H9 (cell line): ENCODE results near the gene LEO1. TPM values are rescaled to one million over a fixed set of nuclear protein-coding genes. Genes with fewer than 3 reads are reported as not detected.

Experiments used
- DNase-seq: peaks from one replicate; pipeline ENCODE4 v3.0.0-alpha.2; 2017
- H2AFZ ChIP-seq: one replicate; pipeline ENCODE4 v1.6.1; 2013; ENCODE audit warnings: mild to moderate bottlenecking, low read length, control low read depth, moderate library complexity
- H2AK5ac ChIP-seq: 2 replicates; pipeline ENCODE4 v1.6.1; 2013; ENCODE audit warnings: low read length, control low read depth, mixed read lengths; ENCODE audit not compliant: insufficient read length
- H2BK120ac ChIP-seq: one replicate; pipeline ENCODE4 v1.6.1; 2013; ENCODE audit warnings: low read depth, mild to moderate bottlenecking, low read length, control low read depth, inconsistent platforms; ENCODE audit not compliant: poor library complexity, severe bottlenecking
- H2BK12ac ChIP-seq: 2 replicates; pipeline ENCODE4 v1.6.1; 2013; ENCODE audit warnings: low read length, control low read depth, mixed read lengths, low read depth; ENCODE audit not compliant: insufficient read length
- H2BK15ac ChIP-seq: 2 replicates; pipeline ENCODE4 v1.6.1; 2013; ENCODE audit warnings: low read depth, low read length, control low read depth
- H2BK20ac ChIP-seq: one replicate; pipeline ENCODE4 v1.6.1; 2013; ENCODE audit warnings: low read depth, mild to moderate bottlenecking, low read length, control low read depth, inconsistent platforms; ENCODE audit not compliant: poor library complexity, severe bottlenecking
- H2BK5ac ChIP-seq: 2 replicates; pipeline ENCODE4 v1.6.1; 2013; ENCODE audit warnings: low read length, control low read depth, mixed read lengths; ENCODE audit not compliant: insufficient read length
- H3K14ac ChIP-seq: 2 replicates; pipeline ENCODE4 v1.6.1; 2013; ENCODE audit warnings: low read length, control low read depth; ENCODE audit not compliant: insufficient read depth
- H3K18ac ChIP-seq: 2 replicates; pipeline ENCODE4 v1.6.1; 2013; ENCODE audit warnings: low read depth, mild to moderate bottlenecking, mixed read lengths, low read length, control low read depth; ENCODE audit not compliant: insufficient read length
- H3K23ac ChIP-seq: 2 replicates; pipeline ENCODE4 v1.6.1; 2013; ENCODE audit warnings: low read length, control low read depth, mixed read lengths, low read depth; ENCODE audit not compliant: insufficient read length
- H3K23me2 ChIP-seq: 2 replicates; pipeline ENCODE4 v1.6.1; 2013; ENCODE audit warnings: low read depth, mild to moderate bottlenecking, mixed read lengths, low read length, control low read depth; ENCODE audit not compliant: insufficient read length, poor library complexity, severe bottlenecking
- H3K27ac ChIP-seq: 2 replicates; pipeline ENCODE4 v1.5.1; 2013; ENCODE audit warnings: low read length, control low read depth, mixed read lengths, low read depth; ENCODE audit not compliant: insufficient read length
- H3K27me3 ChIP-seq: 2 replicates; pipeline ENCODE4 v1.6.1; 2013; ENCODE audit warnings: low read length, control low read depth, inconsistent platforms; ENCODE audit not compliant: insufficient read depth
- H3K4ac ChIP-seq: 2 replicates; pipeline ENCODE4 v1.6.1; 2013; ENCODE audit warnings: low read depth, mild to moderate bottlenecking, control low read depth, inconsistent platforms, low read length, moderate library complexity
- H3K4me1 ChIP-seq: 2 replicates; pipeline ENCODE4 v1.6.1; 2013; ENCODE audit warnings: low read length, control low read depth, inconsistent platforms; ENCODE audit not compliant: insufficient read depth
- H3K4me2 ChIP-seq: 2 replicates; pipeline ENCODE4 v1.6.1; 2013; ENCODE audit warnings: low read length, control low read depth, mixed read lengths; ENCODE audit not compliant: insufficient read length, insufficient read depth
- H3K56ac ChIP-seq: 2 replicates; pipeline ENCODE4 v1.6.1; 2013; ENCODE audit warnings: low read depth, mild to moderate bottlenecking, mixed read lengths, low read length, control low read depth; ENCODE audit not compliant: insufficient read length
- H3K79me1 ChIP-seq: 2 replicates; pipeline ENCODE4 v1.6.1; 2013; ENCODE audit warnings: low read depth, mild to moderate bottlenecking, moderate library complexity, low read length, control low read depth, inconsistent platforms; ENCODE audit not compliant: insufficient read depth, poor library complexity, severe bottlenecking
- H3K79me2 ChIP-seq: 2 replicates; pipeline ENCODE4 v1.6.1; 2013; ENCODE audit warnings: low read length, control low read depth, inconsistent platforms; ENCODE audit not compliant: insufficient read depth
- H3K9ac ChIP-seq: 2 replicates; pipeline ENCODE4 v1.6.1; 2013; ENCODE audit warnings: low read length, control low read depth, mixed read lengths; ENCODE audit not compliant: insufficient read length; ENCODE audit errors: extremely low read depth
- H3K9me3 ChIP-seq: one replicate; pipeline ENCODE4 v1.6.1; 2013; ENCODE audit warnings: low read depth, low read length, inconsistent platforms; ENCODE audit not compliant: control insufficient read depth
- H3T11ph ChIP-seq: one replicate; pipeline ENCODE4 v1.6.1; 2013; ENCODE audit warnings: mild to moderate bottlenecking, low read length, control low read depth, inconsistent platforms
- H4K20me1 ChIP-seq: one replicate; pipeline ENCODE4 v1.6.1; 2013; ENCODE audit not compliant: control insufficient read depth, insufficient read length, insufficient read depth
- H4K5ac ChIP-seq: 2 replicates; pipeline ENCODE4 v1.6.1; 2013; ENCODE audit warnings: low read depth, mild to moderate bottlenecking, mixed read lengths, low read length, control low read depth; ENCODE audit not compliant: insufficient read length
- H4K8ac ChIP-seq: replicated peaks from 2 replicates; pipeline ENCODE4 v1.6.1; 2013; ENCODE audit warnings: low read length, control low read depth, mixed read lengths, low read depth; ENCODE audit not compliant: insufficient read length
- H4K91ac ChIP-seq: 2 replicates; pipeline ENCODE4 v1.6.1; 2013; ENCODE audit warnings: low read depth, mild to moderate bottlenecking, moderate library complexity, mixed read lengths, low read length, control low read depth; ENCODE audit not compliant: insufficient read length
- H3K27ac Mint-ChIP-seq, 3 experiments: 2 replicates in 2 of 3; 3 replicates in 1 of 3; pipeline ENCODE4 v1.8.0; 2020 to 2021; ENCODE audit warnings: mixed read lengths in 3 of 3, mild to moderate bottlenecking in 1 of 3, moderate library complexity in 1 of 3
- H3K27me3 Mint-ChIP-seq: 2 replicates; pipeline ENCODE4 v1.8.0; 2021; ENCODE audit warnings: low read depth, mild to moderate bottlenecking, moderate library complexity, mixed read lengths
- H3K36me3 Mint-ChIP-seq, 3 experiments: 2 replicates in 2 of 3; 3 replicates in 1 of 3; pipeline ENCODE4 v1.8.0; 2020 to 2021; ENCODE audit warnings: low read depth in 3 of 3, mixed read lengths in 3 of 3; ENCODE audit not compliant: insufficient read depth in 1 of 3
- H3K4me1 Mint-ChIP-seq, 2 experiments: 2 replicates each; pipeline ENCODE4 v1.8.0; 2020; ENCODE audit warnings: mixed read lengths in 2 of 2
- H3K4me3 Mint-ChIP-seq, 2 experiments: 2 replicates in 1 of 2; 3 replicates in 1 of 2; pipeline ENCODE4 v1.8.0; 2020 to 2021; ENCODE audit warnings: mild to moderate bottlenecking in 2 of 2, mixed read lengths in 2 of 2, moderate library complexity in 1 of 2
- H3K9me3 Mint-ChIP-seq, 2 experiments: 2 replicates in 1 of 2; 3 replicates in 1 of 2; pipeline ENCODE4 v1.8.0; 2020; ENCODE audit warnings: mild to moderate bottlenecking in 2 of 2, mixed read lengths in 2 of 2, moderate library complexity in 1 of 2
- WGBS: extraction: QIAGEN DNeasy Blood & Tissue Kit; methylation state at CpG from one replicate; pipeline ENCODE4 v1.1.7; 2013; ENCODE audit warnings: missing lambda C conversion rate, low lambda C conversion rate, mixed read lengths; ENCODE audit not compliant: insufficient read length; ENCODE audit errors: extremely low coverage; 5-methylcytosine and 5-hydroxymethylcytosine counted together
- total RNA-seq: library from RNA; stranded (reverse); gene quantifications from 2 replicates; pipeline ENCODE4 v1.2.1, GENCODE V29; 2021
- TF ChIP-seq, protein P1 (sequence below): fragments of 200-600 bp; sonication (generic); conservative IDR thresholded peaks from 3 replicates; pipeline ENCODE4 v1.8.0; 2021; ENCODE audit warnings: antibody characterized with exemption, mild to moderate bottlenecking

Gene LEO1
- total RNA-seq, 1 experiment from 2014 or later, result 30.3 TPM

DNA sequence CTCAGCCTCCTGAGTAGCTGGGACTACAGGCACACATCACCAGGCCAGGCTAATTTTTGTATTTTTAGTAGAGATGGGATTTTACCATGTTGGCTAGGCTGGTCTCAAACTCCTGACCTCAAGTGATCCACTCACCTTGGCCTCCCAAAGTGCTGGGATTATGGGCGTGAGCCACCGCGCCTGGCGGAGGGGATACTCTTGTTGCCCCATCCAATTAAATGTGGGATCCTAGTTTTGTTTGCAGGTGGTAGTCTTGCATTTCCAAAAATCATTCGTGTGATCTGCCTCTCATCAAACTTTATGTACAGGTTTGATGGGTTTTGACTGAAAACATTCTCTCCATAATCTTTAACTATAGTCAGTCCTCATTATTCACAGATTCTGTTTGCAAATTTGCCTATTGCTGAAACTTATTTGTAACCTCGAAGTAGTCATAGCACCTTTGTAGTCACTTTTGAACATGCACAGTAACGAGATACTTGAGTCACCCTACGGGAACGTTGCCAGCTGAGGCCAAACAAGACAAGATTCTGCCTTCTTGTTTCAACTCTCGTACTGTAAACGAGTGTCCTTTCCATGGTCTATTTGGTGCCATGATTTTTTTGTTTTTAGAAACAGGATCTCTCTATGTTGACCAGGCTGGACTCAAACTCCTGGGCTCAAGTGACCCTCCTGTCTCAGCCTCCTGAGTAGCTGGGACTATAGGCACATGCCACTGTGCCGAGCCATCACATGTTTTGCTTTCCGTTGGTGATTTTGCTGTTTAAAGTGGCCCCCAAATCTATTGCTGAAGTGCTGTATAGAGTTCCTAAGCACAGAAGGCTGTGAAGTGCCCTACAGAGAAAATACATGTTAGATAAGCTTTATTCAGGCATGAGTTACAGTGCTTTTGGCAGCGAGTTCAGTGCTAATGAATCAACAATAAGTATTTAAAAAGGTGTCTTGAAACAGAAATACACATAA, 39.3 kb upstream of the LEO1 start:
- H2BK120ac ChIP-seq, result no peak overlapping the region
- no peaks in the 10 kb centered on the region for H3K9me3 ChIP-seq
- no peak overlapping the region for H3K14ac ChIP-seq
- H4K8ac ChIP-seq, result no peak overlapping the region
- H2BK5ac ChIP-seq, result no peak overlapping the region
- TF ChIP-seq, protein P1, sequence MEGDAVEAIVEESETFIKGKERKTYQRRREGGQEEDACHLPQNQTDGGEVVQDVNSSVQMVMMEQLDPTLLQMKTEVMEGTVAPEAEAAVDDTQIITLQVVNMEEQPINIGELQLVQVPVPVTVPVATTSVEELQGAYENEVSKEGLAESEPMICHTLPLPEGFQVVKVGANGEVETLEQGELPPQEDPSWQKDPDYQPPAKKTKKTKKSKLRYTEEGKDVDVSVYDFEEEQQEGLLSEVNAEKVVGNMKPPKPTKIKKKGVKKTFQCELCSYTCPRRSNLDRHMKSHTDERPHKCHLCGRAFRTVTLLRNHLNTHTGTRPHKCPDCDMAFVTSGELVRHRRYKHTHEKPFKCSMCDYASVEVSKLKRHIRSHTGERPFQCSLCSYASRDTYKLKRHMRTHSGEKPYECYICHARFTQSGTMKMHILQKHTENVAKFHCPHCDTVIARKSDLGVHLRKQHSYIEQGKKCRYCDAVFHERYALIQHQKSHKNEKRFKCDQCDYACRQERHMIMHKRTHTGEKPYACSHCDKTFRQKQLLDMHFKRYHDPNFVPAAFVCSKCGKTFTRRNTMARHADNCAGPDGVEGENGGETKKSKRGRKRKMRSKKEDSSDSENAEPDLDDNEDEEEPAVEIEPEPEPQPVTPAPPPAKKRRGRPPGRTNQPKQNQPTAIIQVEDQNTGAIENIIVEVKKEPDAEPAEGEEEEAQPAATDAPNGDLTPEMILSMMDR, result no peak
- Mint-ChIP-seq H3K27me3 (no peaks in the 10 kb centered on the region), H3K4me3 (no peak overlapping the region), H3K36me3 (no peaks in the 10 kb centered on the region), H3K9me3 (no peaks in the 10 kb centered on the region), H3K4me1 (peaks cover 0 to 3% of the 10 kb centered on the region in 2 experiments; a peak in 1 of 4 replicates), H3K27ac (no peak overlapping the region)
- no peak overlapping the region for H3K18ac ChIP-seq
- no peaks in the 10 kb centered on the region for H3K23me2 ChIP-seq
- H3K27ac ChIP-seq, result no peak overlapping the region
- no peaks in the 10 kb centered on the region for H3K79me1 ChIP-seq
- no peak overlapping the region for H3K4ac ChIP-seq
- H2AK5ac ChIP-seq, result no peak overlapping the region
- no peaks in the 10 kb centered on the region for H3K27me3 ChIP-seq
- no peak overlapping the region for H3T11ph ChIP-seq
- H2BK12ac ChIP-seq, result no peak overlapping the region
- H4K5ac ChIP-seq, result no peak overlapping the region
- no peak overlapping the region for H2AFZ ChIP-seq
- H3K56ac ChIP-seq, result no peak overlapping the region
- DNase-seq, result no peak
- no peak overlapping the region for H3K9ac ChIP-seq
- H3K79me2 ChIP-seq, result no peaks in the 10 kb centered on the region
- no peaks in the 10 kb centered on the region for H4K20me1 ChIP-seq
- H3K23ac ChIP-seq, result no peak overlapping the region
- H2BK20ac ChIP-seq, result no peak overlapping the region
- H2BK15ac ChIP-seq, result no peak overlapping the region
- no peak overlapping the region for H3K4me2 ChIP-seq
- H3K4me1 ChIP-seq, result no peaks in the 10 kb centered on the region
- WGBS, result no CpG with 5 or more reads among the region's 14 CpGs
- H4K91ac ChIP-seq, result no peak overlapping the region
